Kidney (tissue), 14 donors: ENCODE results near the gene INAFM2. TPM values are rescaled to one million over a fixed set of nuclear protein-coding genes. Genes with fewer than 3 reads are reported as not detected.

ENCODE experiments used
- DNase-seq, 5 donors: peaks; one replicate each; pipeline ENCODE4 v3.0.0-alpha.2; 2013 to 2020
- FAIRE-seq: peaks from 2 replicates; lab custom pipeline; 2012; peaks lifted over from hg19 to GRCh38; lab: Jason Lieb, UNC
- H3K27ac ChIP-seq, 2 donors: one replicate each; pipeline ENCODE4 v1.7.0; 2013; ENCODE audit warnings: low read depth in 2 of 2, low read length in 2 of 2, inconsistent platforms in 1 of 2
- H3K27me3 ChIP-seq: one replicate; pipeline ENCODE4 v1.7.1; 2013; ENCODE audit warnings: low read length, inconsistent platforms; ENCODE audit not compliant: control insufficient read depth, insufficient read depth
- H3K36me3 ChIP-seq, 3 donors: one replicate each; pipeline versions ENCODE4 v1.7.0 to v1.7.1; 2013; ENCODE audit warnings: low read length in 3 of 3, control low read depth in 1 of 3, inconsistent platforms in 1 of 3; ENCODE audit not compliant: insufficient read depth in 3 of 3, control insufficient read depth in 2 of 3
- H3K4me1 ChIP-seq, 3 donors: one replicate each; pipeline versions ENCODE4 v1.7.0 to v1.7.1; 2013; ENCODE audit warnings: low read length in 3 of 3, inconsistent platforms in 1 of 3, low read depth in 1 of 3; ENCODE audit not compliant: control insufficient read depth in 2 of 3, insufficient read depth in 2 of 3
- H3K4me3 ChIP-seq, 3 donors: one replicate each; pipeline versions ENCODE4 v1.7.0 to v1.8.1; 2013; ENCODE audit warnings: low read length in 3 of 3, control low read depth in 1 of 3, inconsistent platforms in 1 of 3
- H3K9ac ChIP-seq, 3 donors: one replicate each; pipeline versions ENCODE4 v1.7.0 to v1.7.1; 2013; ENCODE audit warnings: low read length in 3 of 3, control low read depth in 1 of 3, inconsistent platforms in 1 of 3
- H3K9me3 ChIP-seq, 3 donors: one replicate each; pipeline versions ENCODE4 v1.7.0 to v1.7.1; 2013; ENCODE audit warnings: low read length in 3 of 3, control low read depth in 1 of 3, inconsistent platforms in 1 of 3; ENCODE audit not compliant: control insufficient read depth in 2 of 3, insufficient read depth in 1 of 3
- CTCF ChIP-seq: IDR thresholded peaks from 3 replicates; pipeline ENCODE4 v1.5.1; 2012; ENCODE audit warnings: mild to moderate bottlenecking, moderate library complexity, borderline replicate concordance; ENCODE audit not compliant: insufficient read depth; ENCODE audit errors: extremely low read depth
- intact Hi-C: fragments of 100-400 bp; cut with DNase I; formaldehyde crosslinking; loops from one replicate; pipeline ENCODE4 v1.11.1; 2022
- polyA plus RNA-seq: library from polyadenylated mRNA; stranded (reverse); fragments of 350-450 nt; fragmentation: Illumina TruSeq; extraction: RNeasy Lipid Tissue Mini Kit (QIAGEN cat#74804); gene quantifications from one replicate; pipeline ENCODE4 v1.2.3, GENCODE V29; 2014; ENCODE audit warnings: low read depth, low replicate concordance; ENCODE audit not compliant: insufficient read depth
- total RNA-seq: library from RNA; stranded (reverse); fragmentation: NEBNext Ultra II Directional; extraction: Animal tissue kit (Norgen Biotek cat#: 25700); gene quantifications from one replicate; pipeline ENCODE4 v1.2.1, GENCODE V29; 2021
- donor health status: control.
- donor health status: control.
- donor health status: control.
- donor health status: control.
- donor health status: control.
- donor health status: DM: yes; HTN: yes; CAD: no.
- donor health status: Normal renal cell carcinoma (clear cell type).

Gene INAFM2
- total and polyA plus RNA-seq, 2 donors from 2014 or later, result 14.7 to 21.6 TPM

GRCh38 chr15:40336744-40337122 lies 13.2 kb downstream of the INAFM2 start:
- no peak for TF ChIP-seq CTCF
- peak in 2 of 5 donors; percentile 58 to 70 for DNase-seq
- Histone ChIP-seq H3K9me3 (no peaks in the 10 kb centered on the region), H3K27me3 (no peaks in the 10 kb centered on the region), H3K27ac (no peak overlapping the region), H3K4me1 (peaks cover 0 to 46% (median 18%) of the 10 kb centered on the region in 3 donors), H3K4me3 (no peak overlapping the region), H3K36me3 (no peaks in the 10 kb centered on the region), H3K9ac (no peak overlapping the region)
- intact Hi-C loops, result no loop called here
- FAIRE-seq, result no peak

GRCh38 chr15:40337597-40337996 lies 14.1 kb downstream of the INAFM2 start:
- H3K4me1 ChIP-seq, result peaks cover 0 to 46% (median 18%) of the 10 kb centered on the region in 3 donors
- TF ChIP-seq CTCF, result no peak
- no peak overlapping the region for H3K4me3 ChIP-seq
- DNase-seq (peak in 2 of 5 donors; percentile 62 to 84), FAIRE-seq (no peak)
- no peak overlapping the region for H3K27ac ChIP-seq
- no peaks in the 10 kb centered on the region for H3K9me3 ChIP-seq
- no peaks in the 10 kb centered on the region for H3K27me3 ChIP-seq
- H3K9ac ChIP-seq, result peak overlapping the region in 1 of 3 donors; percentile 34
- no peaks in the 10 kb centered on the region for H3K36me3 ChIP-seq
- intact Hi-C loops, result no loop called here

GRCh38 chr15:40338041-40338657 lies 14.7 kb downstream of the INAFM2 start:
- intact Hi-C loops, result no loop called here

More at GRCh38 chr15:40338041-40338657, 14.7 kb downstream of the INAFM2 start:
- Histone ChIP-seq H3K4me1 (peaks cover 0 to 46% (median 18%) of the 10 kb centered on the region in 3 donors), H3K27me3 (no peaks in the 10 kb centered on the region), H3K9ac (peak overlapping the region in 1 of 3 donors; percentile 34), H3K27ac (peak overlapping the region in 1 of 2 donors; percentile 32), H3K4me3 (no peak overlapping the region), H3K36me3 (no peaks in the 10 kb centered on the region), H3K9me3 (no peaks in the 10 kb centered on the region)
- DNase-seq (peak; percentile 77 to 89 (median 86)), FAIRE-seq (no peak)
- peak; percentile 67 for TF ChIP-seq CTCF
